Measurements from ENCODE around the gene WASF2.

DNA sequence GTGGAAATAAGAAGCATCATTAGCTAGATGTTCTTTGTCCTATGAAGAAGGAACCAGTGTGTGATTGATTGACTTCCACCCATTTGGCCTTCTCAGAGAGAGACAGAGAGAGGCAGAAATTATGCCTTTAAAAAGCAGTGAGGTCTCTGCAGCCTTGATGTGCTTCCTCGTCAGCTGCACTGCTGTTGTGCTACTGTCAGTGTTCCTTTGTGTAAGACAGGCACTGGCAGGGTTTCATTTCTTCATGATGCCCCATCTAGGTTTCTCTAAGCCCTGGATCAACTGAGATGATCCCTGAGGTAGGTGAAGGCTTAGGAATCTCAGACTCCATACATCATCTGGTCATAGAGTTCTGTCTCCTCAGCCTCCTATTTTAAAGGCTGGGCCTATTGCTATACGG lies 62.6 kb downstream of the WASF2 start:
- TF ChIP-seq, protein P1, sequence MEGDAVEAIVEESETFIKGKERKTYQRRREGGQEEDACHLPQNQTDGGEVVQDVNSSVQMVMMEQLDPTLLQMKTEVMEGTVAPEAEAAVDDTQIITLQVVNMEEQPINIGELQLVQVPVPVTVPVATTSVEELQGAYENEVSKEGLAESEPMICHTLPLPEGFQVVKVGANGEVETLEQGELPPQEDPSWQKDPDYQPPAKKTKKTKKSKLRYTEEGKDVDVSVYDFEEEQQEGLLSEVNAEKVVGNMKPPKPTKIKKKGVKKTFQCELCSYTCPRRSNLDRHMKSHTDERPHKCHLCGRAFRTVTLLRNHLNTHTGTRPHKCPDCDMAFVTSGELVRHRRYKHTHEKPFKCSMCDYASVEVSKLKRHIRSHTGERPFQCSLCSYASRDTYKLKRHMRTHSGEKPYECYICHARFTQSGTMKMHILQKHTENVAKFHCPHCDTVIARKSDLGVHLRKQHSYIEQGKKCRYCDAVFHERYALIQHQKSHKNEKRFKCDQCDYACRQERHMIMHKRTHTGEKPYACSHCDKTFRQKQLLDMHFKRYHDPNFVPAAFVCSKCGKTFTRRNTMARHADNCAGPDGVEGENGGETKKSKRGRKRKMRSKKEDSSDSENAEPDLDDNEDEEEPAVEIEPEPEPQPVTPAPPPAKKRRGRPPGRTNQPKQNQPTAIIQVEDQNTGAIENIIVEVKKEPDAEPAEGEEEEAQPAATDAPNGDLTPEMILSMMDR (IDR thresholded peaks at IDR 0.05) = no peak
- TF ChIP-seq POLR2A (IDR thresholded peaks at IDR 0.05) = no peak
- no peak for TF ChIP-seq POLR2AphosphoS5 (IDR thresholded peaks at IDR 0.05; ENCODE audit: insufficient read depth in 1 of 2, low read depth in 1 of 2)

Measured in vagina (tissue), 2 donors.